Endothelial cell of umbilical vein (primary cell): ENCODE data around the gene TCF25. TPM values are rescaled to one million over a fixed set of nuclear protein-coding genes. Genes with fewer than 3 reads are reported as not detected.

Source experiments
- BruUV-seq: library from RNA; stranded (reverse); fragments of 400-500 nt; replicated peaks from 2 replicates; lab custom pipeline; 2021; lab: Mats Ljungman, UMichigan
- CTCF ChIA-PET: fragments of 300-600, 350-600 bp; sonication (Branson Sonifier 250); formaldehyde crosslinking; loops from one replicate; lab custom pipeline; 2021; ENCODE audit warnings: antibody characterized with exemption, inconsistent platforms; lab: Charles Lee
- POLR2A ChIA-PET: fragments of 300-600, 350-600 bp; sonication (Branson Sonifier 250); formaldehyde crosslinking; loops from one replicate; lab custom pipeline; 2021; ENCODE audit warnings: antibody characterized with exemption, inconsistent platforms; lab: Charles Lee
- DNase-seq: peaks from one replicate; pipeline ENCODE4 v3.0.0-alpha.2; 2011; ENCODE audit warnings: low read depth, low spot score
- FAIRE-seq: peaks from 2 replicates; lab custom pipeline; 2011; peaks lifted over from hg19 to GRCh38; lab: Jason Lieb, UNC
- H2AFZ ChIP-seq: 2 replicates; pipeline ENCODE4 v1.6.0; 2012; ENCODE audit warnings: low read depth, low read length, control low read depth, inconsistent platforms
- H3K27ac ChIP-seq: 2 replicates; pipeline ENCODE4 v1.5.1; 2011; ENCODE audit warnings: low read depth, mild to moderate bottlenecking, control low read depth, low read length, moderate library complexity; ENCODE audit not compliant: insufficient read depth
- H3K27me3 ChIP-seq, 2 experiments: 2 replicates each; pipeline versions ENCODE4 v1.6.0 to v1.6.1; 2011; ENCODE audit warnings: low read length in 2 of 2, mixed read lengths in 1 of 2; ENCODE audit not compliant: control insufficient read depth in 2 of 2, insufficient read depth in 2 of 2
- H3K36me3 ChIP-seq, 2 experiments: 2 replicates in 1 of 2; 3 replicates in 1 of 2; pipeline ENCODE4 v1.5.1; 2011; ENCODE audit warnings: low read length in 2 of 2, mild to moderate bottlenecking in 1 of 2, moderate library complexity in 1 of 2; ENCODE audit not compliant: control insufficient read depth in 2 of 2, insufficient read depth in 2 of 2; ENCODE audit errors: extremely low read depth in 1 of 2
- H3K4me1 ChIP-seq: 3 replicates; pipeline ENCODE4 v1.5.1; 2011; ENCODE audit warnings: mild to moderate bottlenecking, low read length; ENCODE audit not compliant: control insufficient read depth, insufficient read depth; ENCODE audit errors: extremely low read depth
- H3K4me2 ChIP-seq: 2 replicates; pipeline ENCODE4 v1.6.1; 2011; ENCODE audit warnings: low read length, control low read depth, mixed read lengths; ENCODE audit not compliant: insufficient read depth
- H3K4me3 ChIP-seq, 3 experiments: fragments of 200-600 bp in 1 of 3; sonication (generic), shearing (Covaris generic) in 1 of 3; replicated peaks in 1 of 3; 2 replicates each; pipeline ENCODE4 v1.5.1; 2011 to 2016; ENCODE audit warnings: control low read depth in 3 of 3, low read length in 3 of 3, mild to moderate bottlenecking in 2 of 3, inconsistent platforms in 1 of 3, low read depth in 1 of 3, moderate library complexity in 1 of 3; ENCODE audit not compliant: insufficient read depth in 1 of 3
- H3K79me2 ChIP-seq: 2 replicates; pipeline ENCODE4 v1.6.0; 2012; ENCODE audit warnings: low read length, inconsistent platforms; ENCODE audit not compliant: control insufficient read depth, insufficient read depth
- H3K9ac ChIP-seq: replicated peaks from 2 replicates; pipeline ENCODE3; 2011; ENCODE audit warnings: low read length, control low read depth; ENCODE audit not compliant: insufficient read depth; ENCODE audit errors: extremely low read depth
- H3K9me1 ChIP-seq: replicated peaks from 3 replicates; pipeline ENCODE4 v1.6.0; 2011; ENCODE audit warnings: mild to moderate bottlenecking, low read length; ENCODE audit not compliant: control insufficient read depth, insufficient read depth; ENCODE audit errors: extremely low read depth
- H3K9me3 ChIP-seq: replicated peaks from 2 replicates; pipeline ENCODE4 v1.5.1; 2012; ENCODE audit warnings: low read length, inconsistent platforms; ENCODE audit not compliant: control insufficient read depth, insufficient read depth
- H4K20me1 ChIP-seq: replicated peaks from 2 replicates; pipeline ENCODE3; 2011; ENCODE audit warnings: mild to moderate bottlenecking, low read length; ENCODE audit not compliant: control insufficient read depth, insufficient read depth; ENCODE audit errors: extremely low read depth
- EZH2 ChIP-seq: IDR thresholded peaks from 2 replicates; pipeline ENCODE4 v1.6.1; 2012; ENCODE audit warnings: borderline replicate concordance, low read depth, mild to moderate bottlenecking, moderate library complexity, low read length, inconsistent platforms; ENCODE audit not compliant: severe bottlenecking
- FOS ChIP-seq: IDR thresholded peaks from 2 replicates; pipeline ENCODE4 v1.6.1; 2011; ENCODE audit warnings: mild to moderate bottlenecking, low read length, moderate library complexity, borderline replicate concordance; ENCODE audit not compliant: insufficient read depth
- GATA2 ChIP-seq: IDR thresholded peaks from 2 replicates; pipeline ENCODE4 v1.7.0; 2011; ENCODE audit warnings: low read depth, mild to moderate bottlenecking, moderate library complexity, mixed read lengths, low read length; ENCODE audit not compliant: insufficient read length, insufficient read depth
- JUN ChIP-seq: IDR thresholded peaks from 2 replicates; pipeline ENCODE4 v1.6.1; 2011; ENCODE audit warnings: borderline replicate concordance, low read depth; ENCODE audit not compliant: insufficient read length, insufficient read depth
- MAX ChIP-seq: IDR thresholded peaks from 2 replicates; pipeline ENCODE4 v1.6.1; 2011; ENCODE audit not compliant: insufficient read depth, insufficient read length
- MYC ChIP-seq: IDR thresholded peaks from one replicate; pipeline ENCODE4 v1.6.1; 2011; ENCODE audit warnings: mild to moderate bottlenecking, low read depth, low read length
- POLR2A ChIP-seq: IDR thresholded peaks from 2 replicates; pipeline ENCODE4 v1.6.1; 2012; ENCODE audit warnings: low read depth, mild to moderate bottlenecking, control low read depth, low read length
- POLR2AphosphoS5 ChIP-seq: IDR thresholded peaks from 2 replicates; pipeline ENCODE4 v1.6.1; 2012; ENCODE audit warnings: low read depth, mild to moderate bottlenecking, control low read depth, low read length, moderate library complexity; ENCODE audit not compliant: insufficient read depth
- dilution Hi-C: fragments of 300-500 bp; cut with MboI; formaldehyde crosslinking; loops from one replicate; pipeline ENCODE4 v1.15.0; 2019; ENCODE audit warnings: low sequenced_read_pairs; ENCODE audit not compliant: extremely low pct_ligation_motif_present
- intact Hi-C: fragments of 100-400 bp; cut with micrococcal nuclease; formaldehyde crosslinking; loops from one replicate; pipeline ENCODE4 v1.10.0; 2022
- polyA plus RNA-seq, 4 experiments: library from polyadenylated mRNA; depleted of rRNA in 3 of 4; stranded (reverse) in 3 of 4; unstranded in 1 of 4; fragments of >200 nt; gene quantifications; 2 replicates each; pipeline versions ENCODE4 v1.2.1 to v1.2.3, GENCODE V29; 2011 to 2012; ENCODE audit warnings: missing spikeins in 1 of 4
- total RNA-seq: library from RNA; stranded (reverse); gene quantifications from 2 replicates; pipeline ENCODE4 v1.2.3, GENCODE V29; 2021
- TF ChIP-seq, protein P1 (sequence below), 2 donors: IDR thresholded peaks; 1 replicate in 1 of 2; 2 replicates in 1 of 2; pipeline ENCODE4 v1.5.1; 2011; ENCODE audit warnings: low read length in 2 of 2, mild to moderate bottlenecking in 2 of 2, moderate library complexity in 2 of 2, control low read depth in 1 of 2, inconsistent platforms in 1 of 2, low read depth in 1 of 2; ENCODE audit not compliant: insufficient read depth in 1 of 2; ENCODE audit errors: extremely low read depth in 1 of 2

The TCF25 gene
- total and polyA plus RNA-seq, 2 donors (not counting 3 experiments of a cell fraction or from before 2014, with no cell fraction given): 193 to 234 TPM

- peak overlapping the region; percentile 31 for H3K4me2 ChIP-seq
- no TSS peak for BruUV-seq
- H3K9me1 ChIP-seq: no peaks in the 10 kb centered on the region
- intact Hi-C loops: loop anchor here (2.0 kb wide), 1 partner anchor 70 kb away; the partner anchor contains the start of gene DBNDD1
- peak overlapping the region; percentile 38 for H2AFZ ChIP-seq
- POLR2A ChIA-PET: interaction anchor here (0.6 kb wide), 1 partner anchor 22 kb away, joined by 6 read pairs; no protein-coding TSS in a partner anchor
- H3K27me3 ChIP-seq: peaks cover 0 to 4% of the 10 kb centered on the region in 2 experiments
- no peak overlapping the region for H3K27ac ChIP-seq
- peak overlapping the region; percentile 46 for H3K9ac ChIP-seq
- TF ChIP-seq POLR2A: no peak
- TF ChIP-seq GATA2: no peak
- no peak for TF ChIP-seq POLR2AphosphoS5
- no peak for TF ChIP-seq MAX
- no peak for TF ChIP-seq FOS
- TF ChIP-seq EZH2: no peak
- TF ChIP-seq MYC: no peak
- TF ChIP-seq JUN: no peak
- TF ChIP-seq, protein P1, sequence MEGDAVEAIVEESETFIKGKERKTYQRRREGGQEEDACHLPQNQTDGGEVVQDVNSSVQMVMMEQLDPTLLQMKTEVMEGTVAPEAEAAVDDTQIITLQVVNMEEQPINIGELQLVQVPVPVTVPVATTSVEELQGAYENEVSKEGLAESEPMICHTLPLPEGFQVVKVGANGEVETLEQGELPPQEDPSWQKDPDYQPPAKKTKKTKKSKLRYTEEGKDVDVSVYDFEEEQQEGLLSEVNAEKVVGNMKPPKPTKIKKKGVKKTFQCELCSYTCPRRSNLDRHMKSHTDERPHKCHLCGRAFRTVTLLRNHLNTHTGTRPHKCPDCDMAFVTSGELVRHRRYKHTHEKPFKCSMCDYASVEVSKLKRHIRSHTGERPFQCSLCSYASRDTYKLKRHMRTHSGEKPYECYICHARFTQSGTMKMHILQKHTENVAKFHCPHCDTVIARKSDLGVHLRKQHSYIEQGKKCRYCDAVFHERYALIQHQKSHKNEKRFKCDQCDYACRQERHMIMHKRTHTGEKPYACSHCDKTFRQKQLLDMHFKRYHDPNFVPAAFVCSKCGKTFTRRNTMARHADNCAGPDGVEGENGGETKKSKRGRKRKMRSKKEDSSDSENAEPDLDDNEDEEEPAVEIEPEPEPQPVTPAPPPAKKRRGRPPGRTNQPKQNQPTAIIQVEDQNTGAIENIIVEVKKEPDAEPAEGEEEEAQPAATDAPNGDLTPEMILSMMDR (IDR thresholded peaks at IDR 0.05; ENCODE audit: extremely low read depth in 1 of 2, insufficient read depth in 1 of 2, low read depth in 1 of 2, low read length in 2 of 2): no peak
- FAIRE-seq: no peak
- dilution Hi-C loops: no loop called here
- peaks cover 17% of the 10 kb centered on the region for H3K79me2 ChIP-seq
- peaks cover 4% of the 10 kb centered on the region for H3K4me1 ChIP-seq
- CTCF ChIA-PET: interaction anchor here (1.0 to 1.3 kb wide), 3 partner anchors 30 to 70 kb away, joined by 3 read pairs; partner anchors contain the start of genes DBNDD1 and MC1R
- peaks cover 0 to 2% of the 10 kb centered on the region in 2 experiments for H3K36me3 ChIP-seq
- no peaks in the 10 kb centered on the region for H4K20me1 ChIP-seq
- no peak for DNase-seq
- no peaks in the 10 kb centered on the region for H3K9me3 ChIP-seq
- peak overlapping the region; percentile 58 to 89 (median 73) for H3K4me3 ChIP-seq
Measured at GRCh38 chr16:89949121-89949742, 75.8 kb downstream of the TCF25 start.
